ENCODE data around the gene MAP3K14.

The MAP3K14 gene

GRCh38 chr17:45361976-45362375, 45.2 kb upstream of the MAP3K14 start:
- Histone ChIP-seq H3K4me1 (ENCODE audit: low read length) (peaks cover 14% of the 10 kb centered on the region), H3K4me2 (ENCODE audit: low read length) (no peak overlapping the region), H3K4me3 (ENCODE audit: low read length) (no peak overlapping the region), H3K27me3 (ENCODE audit: low read depth, low read length) (no peaks in the 10 kb centered on the region), H3K27ac (ENCODE audit: low read length) (no peak overlapping the region), H3K36me3 (replicated peaks; ENCODE audit: low read depth, low read length) (peaks cover 3% of the 10 kb centered on the region), H3K9me3 (ENCODE audit: insufficient read depth, low read length) (peaks cover 16% of the 10 kb centered on the region; the same call in 1 of the 2 replicates), H3K9ac (ENCODE audit: low read length) (no peak overlapping the region), H2AFZ (ENCODE audit: low read depth, low read length) (no peak overlapping the region), H3K79me2 (ENCODE audit: low read length) (no peaks in the 10 kb centered on the region), H4K20me1 (ENCODE audit: insufficient read depth, low read length) (no peaks in the 10 kb centered on the region)
- TF ChIP-seq CTCF (IDR thresholded peaks at IDR 0.05; ENCODE audit: low read depth, low read length): no peak
- no peak for TF ChIP-seq EZH2phosphoT487 (IDR thresholded peaks at IDR 0.05; ENCODE audit: low read depth)

GRCh38 chr17:45361451-45361850, 44.6 kb upstream of the MAP3K14 start:
- Histone ChIP-seq H3K4me3 (ENCODE audit: low read length) (no peak overlapping the region), H2AFZ (ENCODE audit: low read depth, low read length) (no peak overlapping the region), H3K27ac (ENCODE audit: low read length) (no peak overlapping the region), H3K4me1 (ENCODE audit: low read length) (peaks cover 19% of the 10 kb centered on the region), H4K20me1 (ENCODE audit: insufficient read depth, low read length) (no peaks in the 10 kb centered on the region), H3K9me3 (ENCODE audit: insufficient read depth, low read length) (peaks cover 16% of the 10 kb centered on the region; the same call in 1 of the 2 replicates), H3K79me2 (ENCODE audit: low read length) (no peaks in the 10 kb centered on the region), H3K4me2 (ENCODE audit: low read length) (no peak overlapping the region), H3K9ac (ENCODE audit: low read length) (no peak overlapping the region), H3K27me3 (ENCODE audit: low read depth, low read length) (no peaks in the 10 kb centered on the region), H3K36me3 (replicated peaks; ENCODE audit: low read depth, low read length) (peaks cover 3% of the 10 kb centered on the region)
- TF ChIP-seq EZH2phosphoT487 (IDR thresholded peaks at IDR 0.05; ENCODE audit: low read depth) (no peak), CTCF (IDR thresholded peaks at IDR 0.05; ENCODE audit: low read depth, low read length) (no peak)

- Histone ChIP-seq H3K9me3 (ENCODE audit: insufficient read depth, low read length) (peaks cover 11% of the 10 kb centered on the region; the same call in 1 of the 2 replicates), H3K27ac (ENCODE audit: low read length) (peak overlapping the region; percentile 93), H3K27me3 (ENCODE audit: low read depth, low read length) (no peaks in the 10 kb centered on the region), H3K4me3 (ENCODE audit: low read length) (peak overlapping the region; percentile 59), H3K4me2 (ENCODE audit: low read length) (peak overlapping the region; percentile 82), H3K4me1 (ENCODE audit: low read length) (peaks cover 46% of the 10 kb centered on the region), H4K20me1 (ENCODE audit: insufficient read depth, low read length) (no peaks in the 10 kb centered on the region), H3K9ac (ENCODE audit: low read length) (peak overlapping the region; percentile 49), H3K36me3 (replicated peaks; ENCODE audit: low read depth, low read length) (peaks cover 1% of the 10 kb centered on the region), H2AFZ (ENCODE audit: low read depth, low read length) (no peak overlapping the region), H3K79me2 (ENCODE audit: low read length) (no peaks in the 10 kb centered on the region)
- TF ChIP-seq CTCF (IDR thresholded peaks at IDR 0.05; ENCODE audit: low read depth, low read length): no peak
- no peak for TF ChIP-seq EZH2phosphoT487 (IDR thresholded peaks at IDR 0.05; ENCODE audit: low read depth)
Observed at GRCh38 chr17:45357364-45357997, 40.7 kb upstream of the MAP3K14 start.

DNA sequence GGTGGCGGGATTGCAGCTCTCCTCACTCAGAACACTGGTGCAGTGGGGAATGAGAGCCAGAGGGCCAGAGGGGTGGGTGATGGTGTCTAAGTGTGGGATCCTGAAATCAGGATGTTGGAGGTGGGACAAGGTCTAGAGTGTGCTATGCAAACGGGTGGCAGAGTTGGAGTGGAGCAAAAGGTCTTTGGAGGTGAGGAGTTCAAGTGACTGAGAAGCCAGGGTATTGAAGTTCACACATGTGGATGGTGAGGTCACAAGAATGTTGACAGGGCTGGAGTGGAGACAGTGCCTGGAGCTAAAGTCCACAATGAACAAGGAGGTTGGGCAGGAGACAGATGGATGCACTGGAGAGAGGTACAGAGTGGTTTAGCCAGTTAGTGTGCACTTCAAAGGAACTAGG, 38.3 kb upstream of the MAP3K14 start:
- Histone ChIP-seq H4K20me1 (ENCODE audit: insufficient read depth, low read length) (no peaks in the 10 kb centered on the region), H3K9ac (ENCODE audit: low read length) (no peak overlapping the region), H2AFZ (ENCODE audit: low read depth, low read length) (no peak overlapping the region), H3K79me2 (ENCODE audit: low read length) (no peaks in the 10 kb centered on the region), H3K4me2 (ENCODE audit: low read length) (no peak overlapping the region), H3K36me3 (replicated peaks; ENCODE audit: low read depth, low read length) (peaks cover 14% of the 10 kb centered on the region), H3K27ac (ENCODE audit: low read length) (0 out of 2 replicates have a peak overlapping the region, but pooled peaks have one; percentile 14), H3K4me1 (ENCODE audit: low read length) (peaks cover 53% of the 10 kb centered on the region), H3K4me3 (ENCODE audit: low read length) (no peak overlapping the region), H3K27me3 (ENCODE audit: low read depth, low read length) (no peaks in the 10 kb centered on the region), H3K9me3 (ENCODE audit: insufficient read depth, low read length) (peaks cover 16% of the 10 kb centered on the region)
- TF ChIP-seq CTCF (IDR thresholded peaks at IDR 0.05; ENCODE audit: low read depth, low read length) (no peak), EZH2phosphoT487 (IDR thresholded peaks at IDR 0.05; ENCODE audit: low read depth) (no peak)
